SKM-1 (cell line): ENCODE measurements around the gene PIP4P1.
A peak's percentile ranks its signal among the peaks of the same experiment; 100 is the strongest.

Experiments
- DNase-seq: peaks from one replicate; lab custom pipeline; 2025; ENCODE audit not compliant: unreplicated experiment; lab: John Stamatoyannopoulos, UW

The PIP4P1 gene

GRCh38 chr14:20438664-20439063 is 22.6 kb downstream of the PIP4P1 start:
- no peak for DNase-seq

- no peak for DNase-seq
Measured at GRCh38 chr14:20436363-20436755, 24.9 kb downstream of the PIP4P1 start.

- no peak for DNase-seq
Measured at GRCh38 chr14:20435582-20436362, 25.5 kb downstream of the PIP4P1 start, which contains the start of gene KLHL33. Gene KLHL33 (minus strand): TSS chr14:20436166. CDS start chr14:20435811, 355 bp downstream.

GRCh38 chr14:20434701-20435581 is 26.3 kb downstream of the PIP4P1 start:
- no peak for DNase-seq

- no peak for DNase-seq
Measured at GRCh38 chr14:20429801-20430669, 31.2 kb downstream of the PIP4P1 start.

- DNase-seq = no peak
Measured at GRCh38 chr14:20428802-20429201, 32.4 kb downstream of the PIP4P1 start.

- no peak for DNase-seq
Measured at GRCh38 chr14:20428010-20428365, 33.2 kb downstream of the PIP4P1 start.

GRCh38 chr14:20427231-20428009 is 33.8 kb downstream of the PIP4P1 start:
- DNase-seq = peak; percentile 80

- DNase-seq = no peak
Measured at GRCh38 chr14:20424851-20425250, 36.4 kb downstream of the PIP4P1 start.

GRCh38 chr14:20422886-20423285 is 38.3 kb downstream of the PIP4P1 start:
- DNase-seq = no peak

GRCh38 chr14:20421267-20421666 is 40.0 kb downstream of the PIP4P1 start:
- DNase-seq = no peak

- DNase-seq = no peak
Measured at GRCh38 chr14:20419419-20419818, 41.8 kb downstream of the PIP4P1 start.

GRCh38 chr14:20418501-20418909 is 42.7 kb downstream of the PIP4P1 start:
- DNase-seq = no peak

GRCh38 chr14:20417250-20418186 is 43.7 kb downstream of the PIP4P1 start:
- DNase-seq = no peak

- no peak for DNase-seq
Measured at GRCh38 chr14:20416223-20416622, 45.0 kb downstream of the PIP4P1 start.

- peak; percentile 38 for DNase-seq
Measured at GRCh38 chr14:20415782-20416206, 45.4 kb downstream of the PIP4P1 start.

GRCh38 chr14:20413744-20414082 is 47.5 kb downstream of the PIP4P1 start:
- no peak for DNase-seq

- peak; percentile 21 for DNase-seq
Measured at GRCh38 chr14:20412876-20413743, 48.1 kb downstream of the PIP4P1 start, which contains the start of gene TEP1. Gene TEP1 (minus strand): TSS chr14:20413501. CDS start chr14:20408439, 5,062 bp downstream.
